SK-N-SH (cell line): ENCODE results near the gene SELENOP. TPM values are rescaled to one million over a fixed set of nuclear protein-coding genes. Genes with fewer than 3 reads are reported as not detected.

Experiments used
- CTCF ChIA-PET: fragments of 300-600, 350-600 bp; formaldehyde crosslinking; extraction: SDS; loops from one replicate; lab custom pipeline; 2021; lab: Yijun Ruan, JAX
- POLR2A ChIA-PET: fragments of 350-600 bp; sonication (Branson Sonifier 250); formaldehyde crosslinking; extraction: SDS; loops from one replicate; lab custom pipeline; 2020; ENCODE audit warnings: antibody characterized with exemption, inconsistent platforms; lab: Yijun Ruan, JAX
- DNase-seq: peaks from one replicate; pipeline ENCODE4 v3.0.0; 2012
- H2AFZ ChIP-seq: fragments of 200-600 bp; sonication (generic); 2 replicates; pipeline ENCODE4 v1.8.1; 2016; ENCODE audit warnings: antibody characterized with exemption, mild to moderate bottlenecking, low read depth
- H3F3A ChIP-seq: fragments of 200-600 bp; sonication (generic); replicated peaks from 2 replicates; pipeline ENCODE3; 2016; ENCODE audit warnings: antibody characterized with exemption, mild to moderate bottlenecking; ENCODE audit not compliant: insufficient read depth
- H3K27ac ChIP-seq, 2 experiments: fragments of 200-500 bp in 1 of 2; fragments of 200-600 bp in 1 of 2; sonication (Bioruptor generic) in 1 of 2; sonication (generic), shearing (Covaris generic) in 1 of 2; 2 replicates each; pipeline versions ENCODE4 v1.5.1 to v1.6.1; 2014 to 2016; ENCODE audit warnings: low read depth in 2 of 2, inconsistent platforms in 1 of 2, low read length in 1 of 2, mild to moderate bottlenecking in 1 of 2, mixed read lengths in 1 of 2
- H3K27me3 ChIP-seq: fragments of 200-600 bp; sonication (generic), shearing (Covaris generic); 2 replicates; pipeline ENCODE4 v1.6.1; 2016; ENCODE audit warnings: mixed run types; ENCODE audit not compliant: insufficient read depth
- H3K36me3 ChIP-seq, 2 experiments: fragments of 200-500 bp in 1 of 2; fragments of 200-600 bp in 1 of 2; sonication (Bioruptor generic) in 1 of 2; sonication (generic) in 1 of 2; replicated peaks in 1 of 2; 2 replicates each; pipeline versions ENCODE3 to v1.5.1; 2014 to 2016; ENCODE audit warnings: low read length in 1 of 2, mild to moderate bottlenecking in 1 of 2; ENCODE audit not compliant: insufficient read depth in 2 of 2, control insufficient read depth in 1 of 2
- H3K4me1 ChIP-seq, 2 experiments: fragments of 200-500 bp in 1 of 2; fragments of 200-600 bp in 1 of 2; sonication (Bioruptor generic) in 1 of 2; sonication (generic), shearing (Covaris generic) in 1 of 2; 2 replicates each; pipeline versions ENCODE4 v1.5.1 to v1.6.1; 2014 to 2016; ENCODE audit warnings: low read depth in 1 of 2, low read length in 1 of 2, mixed run types in 1 of 2; ENCODE audit not compliant: insufficient read depth in 2 of 2, control insufficient read depth in 1 of 2
- H3K4me2 ChIP-seq: fragments of 200-600 bp; sonication (generic), shearing (Covaris generic); 2 replicates; pipeline ENCODE4 v1.6.1; 2017; ENCODE audit warnings: mixed run types
- H3K4me3 ChIP-seq, 2 experiments: fragments of 200-500 bp in 1 of 2; fragments of 200-600 bp in 1 of 2; sonication (Bioruptor generic) in 1 of 2; sonication (generic), shearing (Covaris generic) in 1 of 2; 2 replicates each; pipeline versions ENCODE4 v1.5.1 to v1.8.1; 2014 to 2016; ENCODE audit warnings: low read depth in 2 of 2, inconsistent platforms in 1 of 2, low read length in 1 of 2, mild to moderate bottlenecking in 1 of 2, mixed read lengths in 1 of 2, moderate library complexity in 1 of 2
- H3K79me2 ChIP-seq: fragments of 200-600 bp; sonication (generic); 2 replicates; pipeline ENCODE4 v1.8.1; 2017; ENCODE audit warnings: mild to moderate bottlenecking; ENCODE audit not compliant: insufficient read depth
- H3K9ac ChIP-seq: fragments of 200-600 bp; sonication (generic); 2 replicates; pipeline ENCODE4 v1.6.1; 2017; ENCODE audit warnings: mixed run types
- H3K9me2 ChIP-seq: fragments of 200-600 bp; sonication (generic); 2 replicates; pipeline ENCODE4 v1.6.1; 2017; ENCODE audit warnings: mixed run types
- H3K9me3 ChIP-seq: fragments of 200-600 bp; sonication (generic); 2 replicates; pipeline ENCODE4 v1.6.1; 2017; ENCODE audit warnings: mixed run types, mild to moderate bottlenecking, moderate library complexity
- H4K20me1 ChIP-seq: fragments of 200-600 bp; sonication (generic); 2 replicates; pipeline ENCODE4 v1.6.1; 2017; ENCODE audit warnings: mild to moderate bottlenecking, mixed run types; ENCODE audit not compliant: insufficient read depth
- EP300 ChIP-seq, 2 experiments: IDR thresholded peaks; 2 replicates each; pipeline versions ENCODE4 v1.4.0 to v1.6.1; 2012; ENCODE audit warnings: borderline replicate concordance in 1 of 2, low read depth in 1 of 2, low read length in 1 of 2
- EZH2phosphoT487 ChIP-seq: fragments of 200-600 bp; sonication (generic); IDR thresholded peaks from 2 replicates; pipeline ENCODE4 v1.6.1; 2017; ENCODE audit warnings: low read depth, mixed run types, mild to moderate bottlenecking, antibody characterized with exemption, moderate library complexity, borderline replicate concordance
- NFIC ChIP-seq: IDR thresholded peaks from 2 replicates; pipeline ENCODE4 v1.4.0; 2012; ENCODE audit warnings: borderline replicate concordance
- POLR2AphosphoS5 ChIP-seq: IDR thresholded peaks from 2 replicates; pipeline ENCODE4 v1.6.1; 2012; ENCODE audit warnings: low read depth, low read length
- REST ChIP-seq: IDR thresholded peaks from 2 replicates; pipeline ENCODE4 v1.6.1; 2012; ENCODE audit warnings: mild to moderate bottlenecking, low read depth, low read length, moderate library complexity
- SIN3A ChIP-seq: IDR thresholded peaks from 2 replicates; pipeline ENCODE4 v1.6.1; 2012; ENCODE audit warnings: low read depth, mild to moderate bottlenecking, low read length, moderate library complexity, borderline replicate concordance
- TAF1 ChIP-seq: IDR thresholded peaks from 2 replicates; pipeline ENCODE4 v1.6.1; 2012; ENCODE audit warnings: low read depth, mild to moderate bottlenecking, low read length, moderate library complexity, borderline replicate concordance
- ZBTB33 ChIP-seq: IDR thresholded peaks from 2 replicates; pipeline ENCODE4 v1.4.0; 2012; ENCODE audit warnings: low read depth, borderline replicate concordance
- WGBS: methylation state at CpG from one replicate; pipeline ENCODE4 v1.1.6; 2017; ENCODE audit warnings: low lambda C conversion rate; 5-methylcytosine and 5-hydroxymethylcytosine counted together
- polyA plus RNA-seq, 3 experiments: library from polyadenylated mRNA; depleted of rRNA; stranded (reverse); fragments of >200 nt; gene quantifications; 2 replicates each; pipeline ENCODE4 v1.2.3, GENCODE V29; 2012

Gene SELENOP
- polyA plus RNA-seq, 1 of the 3 experiments (the other 2 are of a cell fraction): 0.08 TPM

DNA sequence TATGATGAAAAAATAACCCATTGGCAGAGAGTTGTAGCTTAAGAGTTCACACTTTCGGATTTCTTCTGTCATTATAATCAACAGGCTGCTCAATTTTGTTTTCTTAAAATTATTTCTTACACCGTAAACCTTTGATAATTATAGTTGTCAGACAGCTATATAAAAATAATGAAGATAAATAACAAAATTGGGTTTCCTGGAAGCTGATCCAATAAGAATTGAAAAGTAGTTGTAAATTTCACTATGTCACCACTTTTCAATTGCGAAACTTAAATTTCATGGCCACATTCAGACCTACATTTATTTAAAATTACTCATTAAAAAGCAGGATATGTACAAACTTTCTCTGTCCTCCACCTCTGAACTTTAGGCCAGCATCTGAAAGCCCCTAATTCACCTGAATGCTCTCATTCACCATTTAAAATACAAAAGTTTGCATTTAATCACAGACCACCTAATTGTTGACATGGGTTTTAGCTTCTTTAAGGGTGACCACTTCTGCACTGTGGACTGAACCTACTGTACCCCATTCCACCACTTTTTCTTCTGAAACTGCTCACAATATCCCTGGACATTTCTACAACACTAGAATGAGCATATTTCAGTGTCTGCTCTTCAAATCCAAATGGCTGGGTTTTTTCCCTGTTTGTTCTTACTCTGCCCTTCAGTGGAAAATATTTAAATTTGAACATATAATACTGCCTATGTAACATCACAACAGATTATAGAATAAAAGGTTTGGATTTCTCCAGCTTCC, 680 bp downstream of the SELENOP start:
- H2AFZ ChIP-seq: no peak overlapping the region
- H3K79me2 ChIP-seq: no peaks in the 10 kb centered on the region
- no peaks in the 10 kb centered on the region for H3K4me1 ChIP-seq
- no peaks in the 10 kb centered on the region for H3K9me2 ChIP-seq
- H4K20me1 ChIP-seq: no peaks in the 10 kb centered on the region
- CTCF ChIA-PET: interaction anchor here (0.9 kb wide), 1 partner anchor 129 kb away, joined by 3 read pairs; no protein-coding TSS in a partner anchor
- TF ChIP-seq EP300 (IDR thresholded peaks at IDR 0.05; ENCODE audit: borderline replicate concordance in 1 of 2, low read depth in 1 of 2, low read length in 1 of 2): no peak
- no peak for TF ChIP-seq POLR2AphosphoS5
- TF ChIP-seq SIN3A: no peak
- no peak for TF ChIP-seq TAF1
- no peak for TF ChIP-seq REST
- no peak for TF ChIP-seq ZBTB33
- TF ChIP-seq EZH2phosphoT487: no peak
- TF ChIP-seq NFIC: no peak
- no peaks in the 10 kb centered on the region for H3K9me3 ChIP-seq
- DNase-seq: no peak
- H3K9ac ChIP-seq: no peak overlapping the region
- WGBS: 79% methylated on average over 3 of the region's 3 CpGs
- no peak overlapping the region for H3K27ac ChIP-seq
- no peaks in the 10 kb centered on the region; the same call in 1 of the 2 replicates for H3K27me3 ChIP-seq
- H3K4me2 ChIP-seq: no peak overlapping the region
- H3K36me3 ChIP-seq: no peaks in the 10 kb centered on the region
- H3F3A ChIP-seq: no peaks in the 10 kb centered on the region
- no peak overlapping the region for H3K4me3 ChIP-seq
- POLR2A ChIA-PET: interaction anchor here (0.6 kb wide), 1 partner anchor 17 kb away, joined by 3 read pairs; no protein-coding TSS in a partner anchor
